GM19023 (cell line): ENCODE measurements around the gene GRAP2.

ENCODE experiments used
- ATAC-seq: cut with Tn5 transposase; IDR thresholded peaks from one replicate; pipeline ENCODE4 v1.9.1; 2021; ENCODE audit warnings: mild to moderate bottlenecking, moderate library complexity; ENCODE audit not compliant: unreplicated experiment

Gene GRAP2

GRCh38 chr22:39960791-39961746 is 60.2 kb downstream of the GRAP2 start:
- peak; percentile 74 for ATAC-seq

GRCh38 chr22:39962071-39962470 is 61.2 kb downstream of the GRAP2 start:
- no peak for ATAC-seq

GRCh38 chr22:39965748-39966147 is 64.9 kb downstream of the GRAP2 start:
- no peak for ATAC-seq

- no peak for ATAC-seq
Measured at GRCh38 chr22:39966470-39966869, 65.6 kb downstream of the GRAP2 start.

- no peak for ATAC-seq
Measured at GRCh38 chr22:39967103-39967829, 66.4 kb downstream of the GRAP2 start.

GRCh38 chr22:39967996-39968972 is 67.4 kb downstream of the GRAP2 start:
- no peak for ATAC-seq

GRCh38 chr22:39970742-39971141 is 69.9 kb downstream of the GRAP2 start:
- no peak for ATAC-seq

- no peak for ATAC-seq
Measured at GRCh38 chr22:39972641-39973040, 71.8 kb downstream of the GRAP2 start.

- ATAC-seq, result no peak
Measured at GRCh38 chr22:39973656-39974055, 72.8 kb downstream of the GRAP2 start.

- ATAC-seq, result no peak
Measured at GRCh38 chr22:39974065-39974464, 73.2 kb downstream of the GRAP2 start.

- no peak for ATAC-seq
Measured at GRCh38 chr22:39979048-39979447, 78.2 kb downstream of the GRAP2 start.

GRCh38 chr22:39979458-39979857 is 78.6 kb downstream of the GRAP2 start:
- ATAC-seq, result no peak

- no peak for ATAC-seq
Measured at GRCh38 chr22:39980596-39980995, 79.7 kb downstream of the GRAP2 start.

- no peak for ATAC-seq
Measured at GRCh38 chr22:39983346-39983745, 82.5 kb downstream of the GRAP2 start.

GRCh38 chr22:39984006-39984405 is 83.1 kb downstream of the GRAP2 start:
- ATAC-seq, result no peak

GRCh38 chr22:39984746-39985145 is 83.9 kb downstream of the GRAP2 start:
- ATAC-seq, result no peak

- ATAC-seq, result no peak
Measured at GRCh38 chr22:39985383-39986035, 84.6 kb downstream of the GRAP2 start.

GRCh38 chr22:39988386-39989114 is 87.7 kb downstream of the GRAP2 start:
- ATAC-seq, result no peak

- ATAC-seq, result no peak
Measured at GRCh38 chr22:39989633-39990032, 88.7 kb downstream of the GRAP2 start.

- no peak for ATAC-seq
Measured at GRCh38 chr22:39990686-39991085, 89.8 kb downstream of the GRAP2 start.
